ENCODE results near the gene ZDHHC11. TPM values are rescaled to one million over a fixed set of nuclear protein-coding genes. Genes with fewer than 3 reads are reported as not detected.

The ZDHHC11 gene
- total RNA-seq, 1 donor from 2014 or later, result 27.5 TPM

GRCh38 chr5:876398-877365, 25.9 kb upstream of the ZDHHC11 start:
- DNase-seq (ENCODE audit: extremely low spot score, unreplicated experiment), result no peak
- peaks cover 13% of the 10 kb centered on the region for H3K36me3 Mint-ChIP-seq
- no peak overlapping the region for H3K27ac Mint-ChIP-seq
- TF ChIP-seq CTCF (conservative IDR thresholded peaks at IDR 0.05), result no peak
- no peaks in the 10 kb centered on the region for H3K9me3 Mint-ChIP-seq
- no peaks in the 10 kb centered on the region for H3K4me1 Mint-ChIP-seq (ENCODE audit: unreplicated experiment)
- no peaks in the 10 kb centered on the region for H3K27me3 Mint-ChIP-seq
- H3K4me3 Mint-ChIP-seq, result no peak overlapping the region

GRCh38 chr5:875931-876330, 25.1 kb upstream of the ZDHHC11 start:
- H3K36me3 Mint-ChIP-seq, result peaks cover 18% of the 10 kb centered on the region
- H3K9me3 Mint-ChIP-seq, result no peaks in the 10 kb centered on the region
- no peak for TF ChIP-seq CTCF (conservative IDR thresholded peaks at IDR 0.05)
- H3K27ac Mint-ChIP-seq, result no peak overlapping the region
- H3K4me3 Mint-ChIP-seq, result no peak overlapping the region
- DNase-seq (ENCODE audit: extremely low spot score, unreplicated experiment), result no peak
- no peaks in the 10 kb centered on the region for H3K4me1 Mint-ChIP-seq (ENCODE audit: unreplicated experiment)
- H3K27me3 Mint-ChIP-seq, result no peaks in the 10 kb centered on the region

- H3K27ac Mint-ChIP-seq, result no peak overlapping the region
Observed at GRCh38 chr5:873328-873727, 22.5 kb upstream of the ZDHHC11 start.

GRCh38 chr5:872301-872700, 21.5 kb upstream of the ZDHHC11 start:
- Mint-ChIP-seq H3K27ac (no peak overlapping the region), H3K9me3 (no peaks in the 10 kb centered on the region), H3K27me3 (no peaks in the 10 kb centered on the region), H3K4me1 (ENCODE audit: unreplicated experiment) (no peaks in the 10 kb centered on the region), H3K4me3 (no peak overlapping the region), H3K36me3 (peaks cover 36% of the 10 kb centered on the region)
- DNase-seq (ENCODE audit: extremely low spot score, unreplicated experiment), result no peak
- TF ChIP-seq CTCF (conservative IDR thresholded peaks at IDR 0.05), result no peak

More at GRCh38 chr5:873328-873727, 22.5 kb upstream of the ZDHHC11 start:
- Mint-ChIP-seq H3K27me3 (no peaks in the 10 kb centered on the region), H3K9me3 (no peaks in the 10 kb centered on the region), H3K36me3 (peaks cover 27% of the 10 kb centered on the region), H3K4me3 (no peak overlapping the region), H3K4me1 (ENCODE audit: unreplicated experiment) (no peaks in the 10 kb centered on the region)
- DNase-seq (ENCODE audit: extremely low spot score, unreplicated experiment), result no peak
- no peak for TF ChIP-seq CTCF (conservative IDR thresholded peaks at IDR 0.05)

- no peaks in the 10 kb centered on the region for H3K27me3 Mint-ChIP-seq
- H3K9me3 Mint-ChIP-seq, result no peaks in the 10 kb centered on the region
- no peak for DNase-seq (ENCODE audit: extremely low spot score, unreplicated experiment)
- no peak overlapping the region for H3K27ac Mint-ChIP-seq
- TF ChIP-seq CTCF (conservative IDR thresholded peaks at IDR 0.05), result no peak
- H3K4me3 Mint-ChIP-seq, result no peak overlapping the region
- H3K4me1 Mint-ChIP-seq (ENCODE audit: unreplicated experiment), result no peaks in the 10 kb centered on the region
- peaks cover 37% of the 10 kb centered on the region for H3K36me3 Mint-ChIP-seq
Observed at GRCh38 chr5:871596-872298, 21.0 kb upstream of the ZDHHC11 start.

All from type B pancreatic cell (in vitro differentiated cells).